ENCODE data around the gene SPIN2A.

DNA sequence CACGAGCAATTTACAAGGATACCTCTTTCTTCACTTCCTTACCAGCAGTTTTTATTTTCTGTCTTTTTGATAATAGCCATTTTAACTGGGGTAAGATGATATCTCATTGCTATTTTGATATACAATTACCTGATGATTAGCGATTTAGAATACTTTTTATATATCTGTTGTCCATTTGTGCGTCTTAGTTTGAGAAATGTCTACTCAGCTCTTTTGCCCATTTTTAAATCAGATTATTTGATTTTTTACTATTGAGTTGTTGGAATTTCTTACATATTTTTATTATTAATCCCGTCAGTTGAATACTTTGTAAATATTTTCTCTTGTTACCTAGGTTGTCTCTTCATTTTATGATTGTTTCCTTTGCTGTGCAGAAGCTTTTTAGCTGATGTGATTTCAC is 1.5 kb upstream of the SPIN2A start:
- TF ChIP-seq POLR2A (IDR thresholded peaks at IDR 0.05; ENCODE audit: low read depth, low read length) (no peak), TAF1 (IDR thresholded peaks at IDR 0.05; ENCODE audit: borderline replicate concordance, low read depth, low read length) (no peak)

Measured in GM12892 (cell line).